OCI-LY1 (cell line): Measurements from ENCODE around the gene COL25A1.

ENCODE experiments used
- H2AFZ ChIP-seq: fragments of 200-600 bp; sonication (generic), shearing (Covaris generic); 2 replicates; pipeline ENCODE4 v1.6.0; 2014; ENCODE audit warnings: antibody characterized with exemption, mild to moderate bottlenecking, low read length
- H3F3A ChIP-seq: fragments of 200-600 bp; sonication (generic), shearing (Covaris generic); 2 replicates; pipeline ENCODE4 v1.6.0; 2014; ENCODE audit warnings: mild to moderate bottlenecking, antibody characterized with exemption, low read length, moderate library complexity; ENCODE audit not compliant: insufficient read depth
- H3K27ac ChIP-seq: fragments of 200-600 bp; sonication (generic); 2 replicates; pipeline ENCODE4 v1.5.1; 2014; ENCODE audit warnings: low read length, mixed run types, mild to moderate bottlenecking, low read depth; ENCODE audit not compliant: poor library complexity, severe bottlenecking
- H3K27me3 ChIP-seq: fragments of 200-600 bp; sonication (generic); 2 replicates; pipeline ENCODE4 v1.6.0; 2014; ENCODE audit warnings: antibody characterized with exemption, mild to moderate bottlenecking, low read length, moderate library complexity; ENCODE audit not compliant: insufficient read depth
- H3K36me3 ChIP-seq: fragments of 200-600 bp; sonication (generic); 2 replicates; pipeline ENCODE4 v1.6.1; 2014; ENCODE audit warnings: mild to moderate bottlenecking, antibody characterized with exemption, low read length, moderate library complexity, mixed read lengths; ENCODE audit not compliant: insufficient read depth
- H3K4me1 ChIP-seq: fragments of 200-600 bp; sonication (generic); 2 replicates; pipeline ENCODE4 v1.5.1; 2014; ENCODE audit warnings: mild to moderate bottlenecking, low read length, moderate library complexity; ENCODE audit not compliant: insufficient read depth, severe bottlenecking
- H3K4me2 ChIP-seq: fragments of 200-600 bp; sonication (generic), shearing (Covaris generic); 2 replicates; pipeline ENCODE4 v1.6.1; 2014; ENCODE audit warnings: low read length
- H3K4me3 ChIP-seq: fragments of 200-600 bp; sonication (generic); 2 replicates; pipeline ENCODE4 v1.5.1; 2014; ENCODE audit warnings: low read length, low read depth, mild to moderate bottlenecking, mixed read lengths; ENCODE audit not compliant: poor library complexity, severe bottlenecking
- H3K79me2 ChIP-seq: fragments of 200-600 bp; shearing (Covaris generic); 2 replicates; pipeline ENCODE4 v1.6.1; 2016; ENCODE audit warnings: mixed run types, low read length, mixed read lengths; ENCODE audit not compliant: insufficient read depth
- H3K9ac ChIP-seq: fragments of 200-600 bp; sonication (generic), shearing (Covaris generic); 2 replicates; pipeline ENCODE4 v1.6.1; 2014; ENCODE audit warnings: mild to moderate bottlenecking, low read length, mixed read lengths
- H3K9me2 ChIP-seq: fragments of 200-600 bp; sonication (generic), shearing (Covaris generic); 2 replicates; pipeline ENCODE4 v1.6.1; 2014; ENCODE audit warnings: low read depth, mild to moderate bottlenecking, low read length, mixed read lengths
- H3K9me3 ChIP-seq: fragments of 200-600 bp; shearing (Covaris generic); 2 replicates; pipeline ENCODE4 v1.6.1; 2014; ENCODE audit warnings: low read length, mixed read lengths
- H4K20me1 ChIP-seq: fragments of 200-600 bp; sonication (generic), shearing (Covaris generic); 2 replicates; pipeline ENCODE4 v1.6.0; 2016; ENCODE audit warnings: mild to moderate bottlenecking, low read length; ENCODE audit not compliant: insufficient read depth
- CTCF ChIP-seq: fragments of 200-600 bp; sonication (generic), shearing (Covaris generic); IDR thresholded peaks from 2 replicates; pipeline ENCODE4 v1.5.1; 2017; ENCODE audit warnings: mild to moderate bottlenecking, antibody characterized with exemption, low read length, moderate library complexity, mixed read lengths
- EZH2 ChIP-seq: fragments of 200-600 bp; sonication (generic), shearing (Covaris generic); IDR thresholded peaks from 2 replicates; pipeline ENCODE4 v1.8.0; 2017; ENCODE audit warnings: borderline replicate concordance, mixed run types, mild to moderate bottlenecking, antibody characterized with exemption, low read length, moderate library complexity, mixed read lengths

COL25A1 gene

GRCh38 chr4:109016200-109016599 is 286.3 kb downstream of the COL25A1 start:
- Histone ChIP-seq H3K27ac (no peak overlapping the region), H3K27me3 (no peaks in the 10 kb centered on the region), H3K4me1 (no peaks in the 10 kb centered on the region), H3K36me3 (no peaks in the 10 kb centered on the region), H3K9me3 (no peaks in the 10 kb centered on the region), H3K9ac (no peak overlapping the region), H3K4me2 (no peak overlapping the region), H4K20me1 (no peaks in the 10 kb centered on the region), H2AFZ (no peak overlapping the region), H3K9me2 (no peaks in the 10 kb centered on the region), H3K4me3 (no peak overlapping the region), H3F3A (no peaks in the 10 kb centered on the region), H3K79me2 (no peaks in the 10 kb centered on the region)
- no peak for TF ChIP-seq EZH2
- TF ChIP-seq CTCF: no peak

- H3K36me3 ChIP-seq: no peaks in the 10 kb centered on the region
- H2AFZ ChIP-seq: no peak overlapping the region
- H3K4me3 ChIP-seq: no peak overlapping the region
- no peaks in the 10 kb centered on the region for H4K20me1 ChIP-seq
- H3K9ac ChIP-seq: no peak overlapping the region
- no peaks in the 10 kb centered on the region for H3K4me1 ChIP-seq
- H3K4me2 ChIP-seq: no peak overlapping the region
- no peak for TF ChIP-seq EZH2
- TF ChIP-seq CTCF: no peak
- no peaks in the 10 kb centered on the region for H3K79me2 ChIP-seq
- H3K9me3 ChIP-seq: no peaks in the 10 kb centered on the region
- no peaks in the 10 kb centered on the region for H3K9me2 ChIP-seq
- H3K27me3 ChIP-seq: no peaks in the 10 kb centered on the region
- no peak overlapping the region for H3K27ac ChIP-seq
- no peaks in the 10 kb centered on the region for H3F3A ChIP-seq
Measured at GRCh38 chr4:109015413-109015810, 287.0 kb downstream of the COL25A1 start.

GRCh38 chr4:109014593-109015412 is 287.7 kb downstream of the COL25A1 start:
- no peaks in the 10 kb centered on the region for H3F3A ChIP-seq
- TF ChIP-seq EZH2 (no peak), CTCF (no peak)
- no peaks in the 10 kb centered on the region for H3K79me2 ChIP-seq
- H3K4me2 ChIP-seq: no peak overlapping the region
- no peaks in the 10 kb centered on the region for H3K36me3 ChIP-seq
- no peak overlapping the region for H3K27ac ChIP-seq
- no peaks in the 10 kb centered on the region for H3K9me2 ChIP-seq
- H3K4me3 ChIP-seq: no peak overlapping the region
- no peaks in the 10 kb centered on the region for H3K4me1 ChIP-seq
- no peak overlapping the region for H2AFZ ChIP-seq
- H3K9ac ChIP-seq: no peak overlapping the region
- H4K20me1 ChIP-seq: no peaks in the 10 kb centered on the region
- H3K9me3 ChIP-seq: no peaks in the 10 kb centered on the region
- H3K27me3 ChIP-seq: no peaks in the 10 kb centered on the region
